ENCODE data around the gene SARS2.
A peak's percentile ranks its signal among the peaks of the same experiment; 100 is the strongest.
"Not testable (repeated sequence)": the region's sequence is repeated elsewhere in the genome, so short reads cannot be mapped to it uniquely, and the experiment has no call there.

The SARS2 gene

GRCh38 chr19:38944981-38945506 is 14.5 kb upstream of the SARS2 start:
- no peaks in the 10 kb centered on the region for H3K79me2 ChIP-seq (ENCODE audit: insufficient read depth, low read length)
- H3K4me2 ChIP-seq (ENCODE audit: low read depth, low read length, poor library complexity, severe bottlenecking), result no peak overlapping the region
- H2AFZ ChIP-seq (ENCODE audit: low read length), result no peak overlapping the region
- H3K4me1 ChIP-seq (ENCODE audit: insufficient read depth, low read length, poor library complexity, severe bottlenecking), result peaks cover 14% of the 10 kb centered on the region
- H3K4me3 ChIP-seq (ENCODE audit: low read length, poor library complexity, severe bottlenecking), result no peak overlapping the region
- no peaks in the 10 kb centered on the region for H3K36me3 ChIP-seq (ENCODE audit: insufficient read depth, low read length)
- no peaks in the 10 kb centered on the region for H4K20me1 ChIP-seq (ENCODE audit: insufficient read depth, low read length, poor library complexity, severe bottlenecking)
- no peaks in the 10 kb centered on the region for H3K9me2 ChIP-seq (replicated peaks; ENCODE audit: low read depth, low read length)
- no peak overlapping the region for H3K9ac ChIP-seq (ENCODE audit: low read depth, low read length, poor library complexity, severe bottlenecking)
- no peak for TF ChIP-seq EZH2phosphoT487 (IDR thresholded peaks at IDR 0.05; ENCODE audit: borderline replicate concordance)
- TF ChIP-seq, protein P1, sequence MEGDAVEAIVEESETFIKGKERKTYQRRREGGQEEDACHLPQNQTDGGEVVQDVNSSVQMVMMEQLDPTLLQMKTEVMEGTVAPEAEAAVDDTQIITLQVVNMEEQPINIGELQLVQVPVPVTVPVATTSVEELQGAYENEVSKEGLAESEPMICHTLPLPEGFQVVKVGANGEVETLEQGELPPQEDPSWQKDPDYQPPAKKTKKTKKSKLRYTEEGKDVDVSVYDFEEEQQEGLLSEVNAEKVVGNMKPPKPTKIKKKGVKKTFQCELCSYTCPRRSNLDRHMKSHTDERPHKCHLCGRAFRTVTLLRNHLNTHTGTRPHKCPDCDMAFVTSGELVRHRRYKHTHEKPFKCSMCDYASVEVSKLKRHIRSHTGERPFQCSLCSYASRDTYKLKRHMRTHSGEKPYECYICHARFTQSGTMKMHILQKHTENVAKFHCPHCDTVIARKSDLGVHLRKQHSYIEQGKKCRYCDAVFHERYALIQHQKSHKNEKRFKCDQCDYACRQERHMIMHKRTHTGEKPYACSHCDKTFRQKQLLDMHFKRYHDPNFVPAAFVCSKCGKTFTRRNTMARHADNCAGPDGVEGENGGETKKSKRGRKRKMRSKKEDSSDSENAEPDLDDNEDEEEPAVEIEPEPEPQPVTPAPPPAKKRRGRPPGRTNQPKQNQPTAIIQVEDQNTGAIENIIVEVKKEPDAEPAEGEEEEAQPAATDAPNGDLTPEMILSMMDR (conservative IDR thresholded peaks at IDR 0.05; ENCODE audit: low read length), result no peak
- H3F3A ChIP-seq (ENCODE audit: low read depth), result no peaks in the 10 kb centered on the region
- H3K9me3 ChIP-seq (ENCODE audit: insufficient read depth, low read depth, low read length), result no peaks in the 10 kb centered on the region
- H3K27me3 ChIP-seq (ENCODE audit: insufficient read depth, low read length, poor library complexity, severe bottlenecking), result no peaks in the 10 kb centered on the region

- Histone ChIP-seq H3K4me2 (ENCODE audit: low read depth, low read length, poor library complexity, severe bottlenecking) (no peak overlapping the region), H3K4me3 (ENCODE audit: low read length, poor library complexity, severe bottlenecking) (no peak overlapping the region), H3K9ac (ENCODE audit: low read depth, low read length, poor library complexity, severe bottlenecking) (no peak overlapping the region), H3K36me3 (ENCODE audit: insufficient read depth, low read length) (no peaks in the 10 kb centered on the region), H3K79me2 (ENCODE audit: insufficient read depth, low read length) (no peaks in the 10 kb centered on the region), H3K9me3 (ENCODE audit: insufficient read depth, low read depth, low read length) (no peaks in the 10 kb centered on the region), H3K9me2 (replicated peaks; ENCODE audit: low read depth, low read length) (no peaks in the 10 kb centered on the region), H3K4me1 (ENCODE audit: insufficient read depth, low read length, poor library complexity, severe bottlenecking) (peaks cover 18% of the 10 kb centered on the region), H2AFZ (ENCODE audit: low read length) (no peak overlapping the region), H3K27me3 (ENCODE audit: insufficient read depth, low read length, poor library complexity, severe bottlenecking) (no peaks in the 10 kb centered on the region), H4K20me1 (ENCODE audit: insufficient read depth, low read length, poor library complexity, severe bottlenecking) (no peaks in the 10 kb centered on the region), H3F3A (ENCODE audit: low read depth) (no peaks in the 10 kb centered on the region)
- TF ChIP-seq, protein P1 (conservative IDR thresholded peaks at IDR 0.05; ENCODE audit: low read length), result no peak
- no peak for TF ChIP-seq EZH2phosphoT487 (IDR thresholded peaks at IDR 0.05; ENCODE audit: borderline replicate concordance)
Measured at GRCh38 chr19:38942471-38943181, 12.1 kb upstream of the SARS2 start.

- Histone ChIP-seq H3K4me2 (ENCODE audit: low read depth, low read length, poor library complexity, severe bottlenecking) (peak overlapping the region; percentile 39), H3K36me3 (ENCODE audit: insufficient read depth, low read length) (no peaks in the 10 kb centered on the region), H3K27me3 (ENCODE audit: insufficient read depth, low read length, poor library complexity, severe bottlenecking) (no peaks in the 10 kb centered on the region), H4K20me1 (ENCODE audit: insufficient read depth, low read length, poor library complexity, severe bottlenecking) (no peaks in the 10 kb centered on the region), H3K4me3 (ENCODE audit: low read length, poor library complexity, severe bottlenecking) (no peak overlapping the region), H2AFZ (ENCODE audit: low read length) (no peak overlapping the region), H3K4me1 (ENCODE audit: insufficient read depth, low read length, poor library complexity, severe bottlenecking) (peaks cover 18% of the 10 kb centered on the region), H3K79me2 (ENCODE audit: insufficient read depth, low read length) (no peaks in the 10 kb centered on the region), H3K9me2 (replicated peaks; ENCODE audit: low read depth, low read length) (no peaks in the 10 kb centered on the region), H3K9ac (ENCODE audit: low read depth, low read length, poor library complexity, severe bottlenecking) (no peak overlapping the region), H3F3A (ENCODE audit: low read depth) (no peaks in the 10 kb centered on the region), H3K9me3 (ENCODE audit: insufficient read depth, low read depth, low read length) (no peaks in the 10 kb centered on the region)
- TF ChIP-seq, protein P1 (conservative IDR thresholded peaks at IDR 0.05; ENCODE audit: low read length), result no peak
- TF ChIP-seq EZH2phosphoT487 (IDR thresholded peaks at IDR 0.05; ENCODE audit: borderline replicate concordance), result no peak
Measured at GRCh38 chr19:38941979-38942378, 11.4 kb upstream of the SARS2 start.

GRCh38 chr19:38941466-38941865 is 10.9 kb upstream of the SARS2 start:
- H3K27me3 ChIP-seq (ENCODE audit: insufficient read depth, low read length, poor library complexity, severe bottlenecking); H3K36me3 ChIP-seq (ENCODE audit: insufficient read depth, low read length); H3K9me2 ChIP-seq (replicated peaks; ENCODE audit: low read depth, low read length); H3K79me2 ChIP-seq (ENCODE audit: insufficient read depth, low read length); H3F3A ChIP-seq (ENCODE audit: low read depth); H3K9me3 ChIP-seq (ENCODE audit: insufficient read depth, low read depth, low read length); H3K4me3 ChIP-seq (ENCODE audit: low read length, poor library complexity, severe bottlenecking); H4K20me1 ChIP-seq (ENCODE audit: insufficient read depth, low read length, poor library complexity, severe bottlenecking); H2AFZ ChIP-seq (ENCODE audit: low read length); H3K9ac ChIP-seq (ENCODE audit: low read depth, low read length, poor library complexity, severe bottlenecking): not testable (repeated sequence)
- Histone ChIP-seq H3K4me1 (ENCODE audit: insufficient read depth, low read length, poor library complexity, severe bottlenecking) (peaks cover 18% of the 10 kb centered on the region), H3K4me2 (ENCODE audit: low read depth, low read length, poor library complexity, severe bottlenecking) (peak overlapping the region; percentile 39)

Data from Loucy (cell line).